Activated T-helper 1 cell treated with anti-CD3 and anti-CD28 coated beads, Interleukin-12 subunit alpha, Interleukin-12 subunit beta, Interleukin-2, Interleukin-4 antibody, amounts not matched to agents 30 ng/mL and 10 ng/mL and 1 ng/mL, durations not matched to agents 14 hours and 24 hours and 36 hours (primary cell): ENCODE data around the gene DRD3. TPM values are rescaled to one million over a fixed set of nuclear protein-coding genes. Genes with fewer than 3 reads are reported as not detected.

Source experiments
- DNase-seq: peaks from one replicate; pipeline ENCODE4 v3.0.0; 2021; ENCODE audit warnings: low spot score
- H3K27ac Mint-ChIP-seq: one replicate; pipeline ENCODE4 v1.8.0; 2021; ENCODE audit warnings: mild to moderate bottlenecking, mixed read lengths
- H3K27me3 Mint-ChIP-seq: one replicate; pipeline ENCODE4 v1.8.0; 2022; ENCODE audit warnings: mild to moderate bottlenecking, moderate library complexity, mixed read lengths; ENCODE audit not compliant: insufficient read depth
- H3K36me3 Mint-ChIP-seq: one replicate; pipeline ENCODE4 v1.8.0; 2021; ENCODE audit warnings: low read depth, mixed read lengths
- H3K4me1 Mint-ChIP-seq: one replicate; pipeline ENCODE4 v1.8.0; 2021; ENCODE audit warnings: low read depth, mixed read lengths
- H3K4me3 Mint-ChIP-seq: one replicate; pipeline ENCODE4 v1.8.0; 2021; ENCODE audit warnings: mild to moderate bottlenecking, moderate library complexity, mixed read lengths
- H3K9me3 Mint-ChIP-seq: one replicate; pipeline ENCODE4 v1.8.0; 2021; ENCODE audit warnings: mixed read lengths
- intact Hi-C: fragments of 100-400 bp; cut with micrococcal nuclease; formaldehyde crosslinking; loops from one replicate; pipeline ENCODE4 v1.15.1; 2024
- total RNA-seq: library from RNA; stranded (reverse); gene quantifications from 2 replicates; pipeline ENCODE4 v1.2.3, GENCODE V29; 2022

DRD3 gene
- total RNA-seq, 1 donor from 2014 or later = not detected

DNA sequence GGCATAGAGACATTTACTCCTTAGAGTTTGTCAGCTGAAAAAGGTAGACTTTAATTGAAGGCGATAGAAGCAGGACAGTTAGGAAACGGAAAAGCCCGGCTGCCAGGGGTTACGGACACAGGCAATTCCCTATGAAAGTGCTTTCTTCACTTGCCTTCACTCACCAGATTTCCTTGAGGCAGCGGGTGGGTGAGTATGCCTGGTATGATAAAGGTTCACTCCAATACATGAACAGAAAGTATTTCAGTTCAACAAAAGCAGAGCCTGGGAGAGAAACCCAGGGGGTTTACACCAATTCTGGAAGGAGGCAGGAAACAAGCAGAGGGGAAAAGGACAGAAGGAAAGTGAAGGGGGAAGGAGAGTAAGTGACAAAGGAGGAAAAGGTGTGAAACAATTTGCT is 68.4 kb downstream of the DRD3 start:
- Mint-ChIP-seq H3K36me3 (no peaks in the 10 kb centered on the region), H3K4me3 (no peak overlapping the region), H3K4me1 (no peaks in the 10 kb centered on the region), H3K27ac (no peak overlapping the region), H3K27me3 (peaks cover 1% of the 10 kb centered on the region), H3K9me3 (no peaks in the 10 kb centered on the region)
- intact Hi-C loops = no loop called here
- no peak for DNase-seq

DNA sequence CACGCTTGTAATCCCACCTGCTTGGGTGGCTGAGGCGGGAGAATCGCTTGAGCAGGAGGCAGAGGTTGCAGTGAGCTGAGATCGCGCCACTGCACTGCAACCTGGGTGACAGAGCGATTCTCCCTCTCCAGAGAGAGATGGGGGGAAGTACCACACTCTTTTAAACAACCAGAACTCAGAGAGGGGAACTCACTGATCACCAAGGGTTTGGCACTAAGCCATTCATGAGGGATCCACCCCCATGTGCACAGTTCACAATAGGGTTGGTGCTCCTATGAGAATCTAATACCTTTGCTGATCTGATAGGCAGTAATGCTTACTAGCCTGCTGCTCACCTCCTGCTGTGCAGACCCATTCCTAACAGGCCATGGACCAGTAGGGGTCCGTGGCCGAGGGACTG is 70.7 kb downstream of the DRD3 start:
- H3K27me3 Mint-ChIP-seq = peaks cover 3% of the 10 kb centered on the region
- intact Hi-C loops = no loop called here
- H3K27ac Mint-ChIP-seq = no peak overlapping the region
- H3K36me3 Mint-ChIP-seq = no peaks in the 10 kb centered on the region
- H3K4me3 Mint-ChIP-seq = no peak overlapping the region
- no peaks in the 10 kb centered on the region for H3K9me3 Mint-ChIP-seq
- H3K4me1 Mint-ChIP-seq = no peaks in the 10 kb centered on the region
- DNase-seq = no peak

DNA sequence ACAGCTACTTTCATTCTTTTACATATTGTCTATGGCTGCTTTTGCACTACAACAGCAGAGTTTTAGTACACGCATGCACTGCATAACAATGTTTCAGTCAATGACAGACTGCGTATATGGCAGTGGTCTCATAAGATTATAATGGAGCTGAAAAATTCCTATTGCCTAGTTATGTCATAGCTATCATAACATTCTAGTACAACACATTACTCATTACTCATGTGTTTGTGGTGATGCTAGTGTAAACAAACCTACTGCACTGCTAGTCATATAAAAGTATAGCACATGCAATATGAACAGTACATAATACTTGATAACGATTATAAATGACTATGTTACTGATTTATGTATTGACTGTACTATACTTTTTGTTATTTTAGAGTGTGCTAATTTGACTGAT is 74.4 kb downstream of the DRD3 start:
- intact Hi-C loops = no loop called here
- Mint-ChIP-seq H3K27me3 (peaks cover 8% of the 10 kb centered on the region), H3K36me3 (no peaks in the 10 kb centered on the region), H3K27ac (no peak overlapping the region), H3K9me3 (no peaks in the 10 kb centered on the region), H3K4me1 (no peaks in the 10 kb centered on the region), H3K4me3 (no peak overlapping the region)
- DNase-seq = no peak

DNA sequence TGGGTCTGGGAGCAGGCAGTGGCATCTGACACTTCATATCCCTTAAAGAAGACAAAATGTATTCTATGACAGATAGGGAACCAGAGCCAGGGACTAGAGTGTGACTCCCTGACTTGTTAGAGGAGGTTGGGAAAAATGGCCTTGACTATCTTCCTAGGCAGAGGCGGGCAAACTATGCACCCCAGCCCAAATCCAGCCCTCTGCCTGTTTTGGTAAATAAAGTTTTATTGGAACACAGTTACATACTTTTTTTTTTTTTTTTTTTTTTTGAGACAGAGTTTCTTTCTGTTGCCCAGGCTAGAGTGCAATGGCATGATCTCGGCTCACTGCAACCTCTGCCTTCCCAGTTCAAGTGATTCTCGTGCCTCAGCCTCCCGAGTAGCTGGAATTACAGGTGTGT is 75.0 kb downstream of the DRD3 start:
- Mint-ChIP-seq H3K4me3 (no peak overlapping the region), H3K9me3 (no peaks in the 10 kb centered on the region), H3K4me1 (no peaks in the 10 kb centered on the region), H3K36me3 (no peaks in the 10 kb centered on the region), H3K27ac (no peak overlapping the region), H3K27me3 (peaks cover 8% of the 10 kb centered on the region)
- intact Hi-C loops = no loop called here
- DNase-seq = no peak

DNA sequence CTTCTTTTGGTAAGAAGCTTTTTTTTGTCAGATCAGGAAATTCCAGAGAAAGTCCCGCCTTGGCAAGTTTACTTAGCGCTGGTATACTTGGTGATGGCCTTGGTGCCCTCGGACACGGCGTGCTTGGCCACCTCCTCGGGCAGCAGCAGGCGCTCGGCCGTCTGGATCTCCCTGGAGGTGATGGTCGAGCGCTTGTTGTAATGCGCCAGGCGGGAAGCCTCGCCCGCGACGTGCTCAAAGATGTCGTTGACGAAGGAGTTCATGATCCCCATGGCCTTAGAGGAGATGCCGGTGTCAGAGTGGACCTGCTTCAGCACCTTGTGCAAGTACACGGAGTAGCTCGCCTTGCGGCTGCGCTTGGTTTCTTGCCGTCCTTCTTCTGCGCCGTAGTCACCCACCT is 75.7 kb downstream of the DRD3 start:
- no peaks in the 10 kb centered on the region for H3K36me3 Mint-ChIP-seq
- H3K27me3 Mint-ChIP-seq = peaks cover 8% of the 10 kb centered on the region
- no peak overlapping the region for H3K4me3 Mint-ChIP-seq

DNA sequence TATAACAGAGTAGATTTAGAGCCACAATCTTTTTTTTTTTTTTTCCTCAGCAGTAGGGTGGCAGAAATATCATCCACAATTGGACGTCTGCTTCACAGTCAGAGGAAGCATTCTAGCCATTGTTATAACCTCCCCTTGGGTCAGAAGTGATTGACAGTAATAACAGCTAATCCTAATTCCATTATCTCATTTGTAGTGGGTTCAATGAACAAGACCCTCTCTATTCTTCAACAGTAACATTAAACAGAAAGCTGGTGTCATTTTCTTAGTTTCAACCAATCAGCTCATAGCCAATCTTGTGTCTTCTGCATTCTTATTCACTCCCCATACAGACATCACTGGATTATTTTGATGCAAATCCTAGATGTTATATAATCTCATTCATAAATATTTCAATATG is 77.8 kb downstream of the DRD3 start:
- no peak for DNase-seq
- Mint-ChIP-seq H3K4me3 (no peak overlapping the region), H3K27me3 (peaks cover 10% of the 10 kb centered on the region), H3K9me3 (no peaks in the 10 kb centered on the region), H3K36me3 (no peaks in the 10 kb centered on the region), H3K4me1 (no peaks in the 10 kb centered on the region), H3K27ac (no peak overlapping the region)
- intact Hi-C loops = no loop called here

More for the DNA sequence above, 75.7 kb downstream of the DRD3 start:
- intact Hi-C loops = no loop called here
- no peak for DNase-seq
- no peaks in the 10 kb centered on the region for H3K4me1 Mint-ChIP-seq
- no peaks in the 10 kb centered on the region for H3K9me3 Mint-ChIP-seq
- H3K27ac Mint-ChIP-seq = no peak overlapping the region

DNA sequence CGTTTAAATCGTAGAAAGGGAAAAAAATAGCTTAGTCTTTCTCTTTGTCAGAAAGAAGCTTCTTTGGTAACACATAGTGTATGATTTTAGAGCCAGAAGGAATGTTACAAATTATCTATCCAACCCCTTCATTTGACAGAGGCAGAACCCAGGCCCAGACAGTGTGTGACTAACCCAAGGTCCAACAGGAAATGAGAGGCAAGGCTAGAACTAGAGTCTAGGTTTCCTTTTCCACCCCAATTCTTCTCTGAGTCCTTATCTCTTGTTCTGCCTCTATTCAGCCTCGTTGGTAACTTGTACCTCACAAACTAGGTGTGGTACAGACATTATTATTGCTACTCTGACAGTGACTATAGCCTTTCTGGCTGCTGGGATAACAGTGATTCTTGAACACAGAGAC is 83.1 kb downstream of the DRD3 start:
- no peaks in the 10 kb centered on the region for H3K9me3 Mint-ChIP-seq

DNA sequence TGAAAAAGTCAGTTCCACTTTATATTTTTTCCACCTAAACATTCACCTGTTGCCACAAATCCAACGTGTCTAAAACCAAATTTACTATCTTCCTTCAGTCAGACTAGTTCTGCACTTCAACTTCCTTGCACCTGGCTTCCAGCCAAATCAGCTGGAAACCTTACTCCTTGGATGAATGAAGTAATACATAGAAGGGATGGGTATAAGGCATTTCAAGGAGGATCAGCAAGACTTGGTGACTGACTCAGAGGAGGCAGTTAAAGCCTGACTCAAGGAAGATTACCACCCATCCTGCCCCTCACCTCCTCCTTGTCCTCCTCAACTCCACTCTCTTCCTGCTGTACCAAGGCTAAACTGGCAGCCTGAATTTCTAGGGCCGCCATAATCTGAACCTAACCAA is 85.3 kb downstream of the DRD3 start:
- peaks cover under 1% of the 10 kb centered on the region for H3K36me3 Mint-ChIP-seq
- no peak overlapping the region for H3K27ac Mint-ChIP-seq
- H3K9me3 Mint-ChIP-seq = no peaks in the 10 kb centered on the region
- H3K27me3 Mint-ChIP-seq = peaks cover 8% of the 10 kb centered on the region
- no peak for DNase-seq
- no peak overlapping the region for H3K4me3 Mint-ChIP-seq
- H3K4me1 Mint-ChIP-seq = no peaks in the 10 kb centered on the region
- intact Hi-C loops = no loop called here

More for the DNA sequence above, 83.1 kb downstream of the DRD3 start:
- intact Hi-C loops = no loop called here
- Mint-ChIP-seq H3K36me3 (no peaks in the 10 kb centered on the region), H3K4me1 (no peaks in the 10 kb centered on the region), H3K27me3 (peaks cover 11% of the 10 kb centered on the region), H3K4me3 (no peak overlapping the region), H3K27ac (no peak overlapping the region)
- no peak for DNase-seq

DNA sequence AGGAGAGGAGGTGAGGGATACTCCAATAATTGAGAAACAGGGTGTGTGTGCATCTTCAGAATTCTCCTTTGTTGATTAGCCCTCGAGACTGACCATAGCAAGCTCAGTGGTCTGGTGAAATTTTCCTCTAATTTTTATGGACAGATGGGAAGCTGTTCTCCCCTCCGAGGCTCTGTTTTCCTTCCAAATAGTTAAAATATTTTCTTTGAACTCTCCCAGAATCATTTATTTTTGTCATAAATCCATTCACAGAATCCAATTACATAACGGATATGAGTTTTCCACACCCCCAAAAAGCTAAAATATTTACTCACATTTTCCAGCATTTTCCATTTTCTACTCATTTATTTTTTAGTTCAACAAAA is 85.9 kb downstream of the DRD3 start:
- Mint-ChIP-seq H3K36me3 (peaks cover 2% of the 10 kb centered on the region), H3K27ac (no peak overlapping the region), H3K4me3 (no peak overlapping the region), H3K9me3 (no peaks in the 10 kb centered on the region), H3K27me3 (peaks cover 8% of the 10 kb centered on the region), H3K4me1 (no peaks in the 10 kb centered on the region)
- intact Hi-C loops = no loop called here
- no peak for DNase-seq

DNA sequence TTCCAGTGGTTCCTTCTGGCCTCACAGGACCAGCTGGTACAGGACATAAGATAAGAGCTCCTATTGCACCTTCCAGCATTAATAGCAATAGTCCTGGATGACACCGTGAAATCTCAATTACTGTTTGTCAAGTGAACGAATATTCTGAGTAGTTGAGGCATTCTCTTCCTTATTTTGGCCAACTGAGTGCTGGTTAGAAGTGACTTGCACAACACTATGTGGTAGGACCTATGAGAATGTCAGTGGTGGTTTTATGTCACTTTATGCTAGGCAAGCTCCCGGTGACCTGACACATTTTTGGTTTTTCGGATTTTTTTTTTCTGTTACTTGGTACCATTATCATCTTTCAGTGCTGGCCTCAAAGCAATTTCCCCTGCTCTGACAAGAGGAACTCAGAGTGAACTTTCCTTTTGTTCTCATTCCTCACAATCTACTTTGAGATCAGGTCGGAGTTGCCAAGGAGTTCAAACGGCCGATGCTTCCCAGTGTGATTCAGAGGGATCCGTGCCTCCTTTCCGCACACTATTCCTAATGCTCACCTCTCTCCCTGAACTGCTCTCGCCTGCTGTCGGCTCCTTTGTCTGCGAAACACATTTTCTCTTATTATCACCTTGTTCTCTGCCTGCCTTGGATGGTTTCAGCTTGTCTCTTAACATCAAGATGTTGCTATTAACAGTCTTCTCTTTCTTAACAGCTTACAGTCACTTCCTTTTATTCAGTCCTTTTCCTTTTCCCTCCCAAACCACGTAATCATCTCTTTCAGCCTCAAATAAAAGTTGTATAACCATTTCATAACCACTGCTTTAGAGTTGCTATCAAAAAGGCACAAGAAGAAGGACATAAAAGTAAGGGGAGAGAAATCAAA is 86.5 kb downstream of the DRD3 start:
- no peaks in the 10 kb centered on the region for H3K9me3 Mint-ChIP-seq
- no peak for DNase-seq
- peaks cover 8% of the 10 kb centered on the region for H3K27me3 Mint-ChIP-seq
- no peak overlapping the region for H3K27ac Mint-ChIP-seq
- no peaks in the 10 kb centered on the region for H3K4me1 Mint-ChIP-seq
- no peak overlapping the region for H3K4me3 Mint-ChIP-seq
- H3K36me3 Mint-ChIP-seq = peaks cover 8% of the 10 kb centered on the region
- intact Hi-C loops = no loop called here

DNA sequence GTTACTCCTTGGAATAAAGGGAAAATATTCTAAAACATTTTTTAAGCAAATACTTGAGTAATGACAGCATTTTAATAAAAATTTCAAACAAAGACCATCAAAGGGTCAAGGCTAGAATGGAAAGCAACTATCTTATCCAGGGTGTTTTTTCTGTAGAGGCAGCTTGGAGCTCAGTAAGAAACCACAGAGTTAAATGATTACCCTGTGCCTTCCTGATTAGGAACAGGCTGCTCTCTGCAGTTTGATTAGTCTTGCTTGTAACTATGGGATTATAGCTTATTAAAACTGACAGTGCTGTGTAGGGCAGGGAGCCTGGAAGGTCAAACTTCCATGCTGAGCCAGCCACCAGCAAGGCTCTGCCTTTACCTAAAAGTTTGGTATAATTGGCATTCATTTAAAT is 89.2 kb downstream of the DRD3 start:
- peaks cover 6% of the 10 kb centered on the region for H3K27me3 Mint-ChIP-seq
- H3K36me3 Mint-ChIP-seq = peaks cover 23% of the 10 kb centered on the region
- DNase-seq = no peak
- H3K4me3 Mint-ChIP-seq = no peak overlapping the region
- no peak overlapping the region for H3K27ac Mint-ChIP-seq
- no peaks in the 10 kb centered on the region for H3K9me3 Mint-ChIP-seq
- intact Hi-C loops = no loop called here
- H3K4me1 Mint-ChIP-seq = no peaks in the 10 kb centered on the region

DNA sequence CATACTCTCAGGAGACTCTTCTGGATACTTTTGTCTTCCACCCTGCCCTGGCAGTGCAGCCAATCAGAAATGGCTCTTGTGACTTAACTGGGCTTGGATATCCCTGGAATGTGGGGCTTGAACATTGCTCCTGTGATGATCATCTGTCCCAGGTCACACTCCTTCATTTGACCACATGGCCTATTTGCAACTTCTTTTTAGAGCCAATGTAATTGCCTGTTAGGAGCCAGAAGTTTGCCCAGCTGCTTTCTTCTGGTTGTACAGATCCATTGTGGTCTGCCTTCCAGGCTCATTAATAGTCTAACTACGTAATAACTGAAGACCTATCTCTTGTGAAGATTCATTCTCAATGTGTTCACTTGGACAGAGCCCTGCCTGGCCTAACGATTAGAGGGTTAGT is 92.5 kb downstream of the DRD3 start:
- no peak overlapping the region for H3K4me3 Mint-ChIP-seq
- intact Hi-C loops = no loop called here
- H3K9me3 Mint-ChIP-seq = no peaks in the 10 kb centered on the region
- DNase-seq = no peak
- no peaks in the 10 kb centered on the region for H3K27me3 Mint-ChIP-seq
- H3K27ac Mint-ChIP-seq = no peak overlapping the region
- no peaks in the 10 kb centered on the region for H3K4me1 Mint-ChIP-seq
- peaks cover 33% of the 10 kb centered on the region for H3K36me3 Mint-ChIP-seq

DNA sequence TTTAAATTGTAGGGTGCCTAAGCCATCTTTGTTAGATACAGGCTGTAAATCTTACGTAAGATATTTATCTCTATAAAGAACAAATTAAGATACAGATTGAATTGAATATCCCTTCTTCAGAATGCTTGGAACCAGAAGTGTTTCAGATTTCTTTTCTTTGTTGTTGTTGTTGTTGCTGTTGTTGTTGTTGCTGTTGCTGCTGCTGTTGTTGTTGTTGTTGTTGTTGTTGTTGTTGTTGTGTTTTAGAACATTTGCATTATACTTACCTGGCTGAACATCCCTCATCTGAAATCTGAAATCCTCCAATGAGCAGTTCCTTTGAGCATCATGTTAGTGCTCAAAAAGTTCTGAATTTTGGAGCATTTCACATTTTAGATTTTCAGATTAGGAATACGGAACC is 95.7 kb downstream of the DRD3 start:
- no peaks in the 10 kb centered on the region for H3K4me1 Mint-ChIP-seq
- no peak for DNase-seq
- H3K9me3 Mint-ChIP-seq = no peaks in the 10 kb centered on the region
- H3K4me3 Mint-ChIP-seq = no peak overlapping the region
- H3K27ac Mint-ChIP-seq = no peak overlapping the region
- no peaks in the 10 kb centered on the region for H3K27me3 Mint-ChIP-seq
- peaks cover 47% of the 10 kb centered on the region for H3K36me3 Mint-ChIP-seq
- intact Hi-C loops = no loop called here

DNA sequence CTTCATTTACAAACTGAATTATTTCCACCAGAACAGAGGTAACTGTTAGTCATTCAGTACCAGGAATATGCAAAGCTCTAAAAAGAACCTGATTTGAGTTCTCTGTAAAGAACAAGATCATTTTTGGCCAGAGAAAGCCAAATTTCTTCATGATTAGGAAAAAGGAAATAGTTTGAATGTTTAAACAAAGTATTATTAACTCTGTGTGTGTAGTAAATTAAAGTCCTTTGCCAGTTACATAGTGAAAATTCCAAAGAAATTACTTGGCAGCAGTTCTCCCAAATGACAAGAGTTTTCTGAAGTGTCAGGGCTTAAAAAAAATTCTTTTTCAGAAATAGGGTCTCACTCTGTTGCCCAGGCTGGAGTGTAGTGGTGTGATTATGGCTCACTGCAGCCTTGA is 97.8 kb downstream of the DRD3 start:
- DNase-seq = no peak
- no peaks in the 10 kb centered on the region for H3K9me3 Mint-ChIP-seq
- no peaks in the 10 kb centered on the region for H3K4me1 Mint-ChIP-seq
- no peaks in the 10 kb centered on the region for H3K27me3 Mint-ChIP-seq
- peaks cover 47% of the 10 kb centered on the region for H3K36me3 Mint-ChIP-seq
- no peak overlapping the region for H3K27ac Mint-ChIP-seq
- no peak overlapping the region for H3K4me3 Mint-ChIP-seq
- intact Hi-C loops = no loop called here
